Fibroblast of skin of left biceps (primary cell): Measurements from ENCODE around the gene KLHDC7A.

Experiments used
- DNase-seq, 2 experiments: peaks; one replicate each; pipeline ENCODE4 v3.0.0-alpha.2; 2013; ENCODE audit warnings: low read depth in 2 of 2

Gene KLHDC7A

DNA sequence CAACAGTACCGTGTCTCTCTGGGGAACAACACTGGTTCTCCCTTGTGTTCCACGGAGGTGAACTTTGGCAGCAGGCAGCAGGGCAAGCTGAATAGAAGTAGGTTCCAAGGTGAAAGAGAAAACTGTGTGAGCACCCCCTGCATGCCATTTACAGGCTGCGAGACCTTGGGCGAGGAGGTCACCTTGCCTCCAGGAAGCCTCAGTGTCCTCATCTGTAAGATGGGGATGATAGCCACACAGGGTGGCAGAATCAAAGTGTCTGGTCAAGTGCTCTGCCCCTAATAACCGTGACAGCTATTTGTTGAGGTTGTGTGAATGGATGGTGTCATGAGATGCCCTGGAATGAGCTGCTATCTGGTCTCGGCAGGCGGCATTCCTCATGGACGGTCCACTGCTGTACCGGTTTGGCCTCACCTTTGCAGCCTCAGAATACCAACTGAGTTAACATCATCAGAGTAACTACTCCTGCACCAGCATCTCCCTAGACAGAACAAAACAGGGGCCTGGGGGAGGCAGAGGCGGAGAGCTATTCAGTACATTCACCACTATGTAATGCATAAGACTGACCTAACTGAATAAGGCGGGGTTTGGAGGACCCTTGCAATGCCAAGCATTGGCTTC lies 7.4 kb upstream of the KLHDC7A start:
- no peak for DNase-seq

- DNase-seq = no peak
Measured at GRCh38 chr1:18474559-18475175, 6.1 kb upstream of the KLHDC7A start.

- DNase-seq = no peak
Measured at GRCh38 chr1:18475234-18475905, 5.4 kb upstream of the KLHDC7A start.

- no peak for DNase-seq
Measured at GRCh38 chr1:18479454-18479853, 1.3 kb upstream of the KLHDC7A start.

DNA sequence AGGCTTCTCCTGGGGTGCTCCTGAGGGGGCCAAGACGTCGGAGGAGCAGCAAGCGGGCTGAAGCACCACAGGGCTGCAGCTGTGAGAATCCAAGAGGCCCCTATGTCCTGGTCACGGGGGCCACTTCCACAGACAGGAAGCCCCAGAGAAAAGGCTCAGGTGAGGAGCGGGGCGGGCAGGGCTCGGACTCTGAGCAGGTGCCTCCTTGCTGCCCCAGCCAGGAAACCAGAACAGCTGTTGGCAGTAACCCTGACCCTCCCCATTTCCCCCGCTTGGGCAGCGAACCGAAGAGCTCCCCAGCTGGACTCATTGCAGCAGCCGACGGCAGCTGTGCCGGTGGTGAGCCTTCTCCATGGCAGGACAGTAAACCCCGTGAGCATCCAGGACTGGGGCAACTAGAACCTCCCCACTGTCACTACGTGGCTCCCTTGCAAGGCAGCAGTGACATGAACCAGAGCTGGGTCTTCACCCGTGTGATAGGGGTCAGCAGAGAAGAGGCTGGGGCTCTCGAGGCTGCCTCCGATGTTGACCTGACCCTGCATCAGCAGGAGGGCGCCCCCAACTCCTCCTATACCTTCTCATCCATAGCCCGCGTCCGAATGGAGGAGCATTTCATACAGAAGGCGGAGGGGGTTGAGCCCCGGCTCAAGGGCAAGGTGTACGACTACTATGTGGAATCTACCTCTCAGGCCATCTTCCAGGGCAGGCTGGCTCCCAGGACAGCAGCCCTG lies 625 bp downstream of the KLHDC7A start:
- DNase-seq = no peak

GRCh38 chr1:18481921-18482701 lies 1.4 kb downstream of the KLHDC7A start:
- no peak for DNase-seq

- no peak for DNase-seq
Measured at GRCh38 chr1:18482721-18483425, 2.1 kb downstream of the KLHDC7A start.

GRCh38 chr1:18484276-18484675 lies 3.5 kb downstream of the KLHDC7A start:
- no peak for DNase-seq

DNA sequence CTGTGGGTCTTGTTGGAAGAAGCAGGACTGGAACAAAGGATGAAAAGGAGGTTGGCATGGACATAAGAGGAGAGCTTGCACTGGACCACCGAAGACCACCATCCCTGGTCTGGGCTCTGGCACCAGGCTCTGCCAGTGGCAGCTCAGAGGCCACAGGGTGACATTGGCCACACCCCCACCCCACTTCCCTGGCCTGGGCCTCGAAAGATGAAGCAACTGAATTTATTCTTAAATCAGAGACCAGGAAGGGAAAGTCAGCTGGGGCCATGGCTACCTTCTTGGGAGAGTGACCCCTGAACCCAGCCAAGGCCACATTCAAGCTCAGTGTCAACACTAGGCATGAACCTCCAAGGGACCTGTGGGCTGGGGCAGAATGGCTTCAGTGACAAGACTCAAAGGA lies 4.0 kb downstream of the KLHDC7A start:
- no peak for DNase-seq

GRCh38 chr1:18485227-18485626 lies 4.5 kb downstream of the KLHDC7A start:
- no peak for DNase-seq

DNA sequence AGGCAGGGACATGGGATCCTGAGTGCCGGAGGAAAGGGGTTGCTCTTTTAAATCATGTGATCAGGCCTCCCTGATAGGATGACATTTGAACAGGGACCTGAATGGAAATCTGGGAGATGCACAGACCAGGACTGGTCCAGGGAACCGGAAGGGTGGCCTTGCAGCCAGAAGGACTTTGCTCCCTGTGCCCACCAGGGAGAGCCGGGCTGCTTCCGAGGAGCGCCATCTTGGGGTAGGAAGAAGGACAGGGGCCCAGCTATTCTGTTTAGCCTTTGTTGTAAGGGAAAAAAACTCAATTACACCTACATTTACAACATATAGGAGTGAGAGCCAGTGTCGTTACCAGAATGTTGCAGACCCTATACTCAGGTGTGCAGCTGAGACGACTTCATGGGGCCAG lies 5.5 kb downstream of the KLHDC7A start:
- DNase-seq = no peak

DNA sequence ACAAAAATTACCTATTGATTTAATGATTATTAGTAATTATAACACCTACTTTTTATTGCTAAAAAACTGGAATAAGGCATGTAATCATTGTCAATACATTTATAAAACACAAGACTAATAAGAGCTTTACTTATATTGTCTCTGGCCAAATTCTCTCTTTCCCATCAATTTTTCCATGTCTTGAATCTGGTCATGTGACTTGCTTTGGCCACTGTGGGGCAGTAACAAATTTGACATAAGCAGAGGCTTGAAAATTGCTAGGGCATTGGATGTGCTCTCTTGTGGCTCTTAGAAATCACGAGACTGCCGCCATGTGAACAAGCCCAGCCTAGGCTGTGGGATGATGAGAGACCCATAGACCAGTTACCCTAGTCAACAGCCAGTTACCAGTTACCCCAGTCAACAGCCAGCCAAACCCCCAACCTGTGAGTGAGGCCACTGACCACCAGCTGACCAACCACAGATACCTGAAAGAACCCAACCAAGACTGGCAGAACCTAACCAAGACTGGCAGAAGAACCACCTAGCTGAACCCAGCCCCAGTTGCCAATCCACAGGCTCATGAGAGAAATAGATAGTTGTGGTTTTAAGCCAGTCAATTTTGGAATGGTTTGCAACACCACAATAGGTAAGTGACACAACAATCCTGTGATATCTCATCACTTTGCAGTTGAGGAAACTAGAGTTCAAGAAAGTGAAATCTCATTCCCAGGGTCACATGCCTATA lies 8.8 kb downstream of the KLHDC7A start:
- DNase-seq = no peak

GRCh38 chr1:18491168-18491567 lies 10.4 kb downstream of the KLHDC7A start:
- DNase-seq = no peak

DNA sequence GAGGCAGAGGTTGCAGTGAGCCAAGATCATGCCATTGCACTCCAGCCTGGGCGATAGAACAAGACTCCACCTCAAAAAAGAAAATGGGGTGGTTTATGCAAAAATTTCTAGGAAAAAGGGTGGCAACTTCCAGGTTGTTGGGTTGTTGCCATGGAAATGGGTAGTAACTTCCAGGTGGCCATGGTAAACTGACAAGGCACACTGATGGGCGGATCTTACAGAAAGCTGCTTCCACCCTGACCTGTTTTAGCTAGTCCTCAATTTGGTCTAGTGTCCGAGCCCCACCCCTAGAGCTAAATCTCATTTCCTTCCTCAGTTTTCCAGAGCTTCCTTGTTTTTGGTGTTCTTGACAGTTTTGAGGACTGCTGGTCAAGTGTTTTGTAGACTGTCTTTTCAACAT lies 13.6 kb downstream of the KLHDC7A start:
- DNase-seq = no peak

- DNase-seq = no peak
Measured at GRCh38 chr1:18495635-18496034, 14.9 kb downstream of the KLHDC7A start.

DNA sequence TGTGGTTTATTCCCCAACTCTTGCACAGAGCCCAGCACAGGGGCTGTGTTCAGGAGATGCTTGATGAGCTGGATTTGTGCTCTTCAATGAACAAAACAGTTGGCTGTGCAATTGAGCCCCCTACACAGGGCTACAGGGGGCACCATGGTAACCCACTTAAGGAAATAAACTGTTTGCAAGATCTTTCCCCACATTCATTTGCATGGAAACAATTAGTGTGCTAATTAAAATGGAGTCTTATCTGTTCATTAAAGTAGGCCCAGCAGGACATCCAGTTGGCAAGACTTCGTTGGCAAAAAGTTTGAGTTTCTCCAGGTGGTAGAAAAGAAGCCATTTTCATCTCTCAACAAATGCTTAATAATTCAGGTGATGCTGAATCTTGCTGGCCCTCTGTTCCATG lies 15.3 kb downstream of the KLHDC7A start:
- no peak for DNase-seq

DNA sequence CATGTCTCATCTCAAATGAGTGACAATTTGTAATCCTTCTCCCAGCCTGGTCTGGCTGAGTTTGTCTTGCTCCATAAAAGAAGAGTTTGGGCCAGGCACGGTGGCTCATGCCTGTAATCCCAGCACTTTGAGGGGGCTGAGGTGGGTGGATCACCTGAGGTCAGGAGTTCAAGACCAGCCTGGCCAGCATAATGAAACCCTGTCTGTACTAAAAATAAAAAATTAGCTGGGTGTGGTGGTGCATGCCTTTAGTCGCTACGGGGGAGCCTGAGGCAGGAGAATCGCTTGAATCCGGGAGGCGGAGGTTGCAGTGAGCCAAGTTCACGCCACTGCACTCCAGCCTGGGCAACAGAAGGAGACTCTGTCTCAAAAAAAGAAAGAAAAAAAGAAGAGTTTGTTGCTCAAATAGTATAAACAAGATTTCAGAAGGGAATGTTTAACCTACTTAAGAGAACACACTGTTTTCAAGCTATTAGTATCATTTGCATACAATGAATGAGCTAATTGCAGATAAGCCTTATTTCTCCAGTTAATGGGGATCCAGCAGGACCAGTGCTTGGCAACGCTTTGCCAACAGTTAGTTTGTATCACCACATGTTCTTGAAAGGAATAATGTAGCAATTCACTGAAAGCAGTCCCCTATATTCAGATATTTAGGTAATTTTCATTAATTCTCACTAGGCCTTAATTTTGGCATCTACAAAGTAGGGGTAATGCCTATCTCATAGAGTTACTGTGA lies 15.9 kb downstream of the KLHDC7A start:
- no peak for DNase-seq

- no peak for DNase-seq
Measured at GRCh38 chr1:18501833-18502232, 21.1 kb downstream of the KLHDC7A start.

GRCh38 chr1:18504609-18505008 lies 23.9 kb downstream of the KLHDC7A start:
- DNase-seq = no peak

- no peak for DNase-seq
Measured at GRCh38 chr1:18505666-18506065, 24.9 kb downstream of the KLHDC7A start.
